ENCODE data around the gene NFX1. TPM values are rescaled to one million over a fixed set of nuclear protein-coding genes. Genes with fewer than 3 reads are reported as not detected.
A peak's percentile ranks its signal among the peaks of the same experiment; 100 is the strongest.

NFX1 gene
- total and polyA plus RNA-seq, 8 donors, result 11.3 to 46.9 (median 25.5) TPM

- intact Hi-C loops (cut with DNase I; ENCODE audit: low total_unique reads), result no loop called here
- Histone ChIP-seq H3K9me3 (no peaks in the 10 kb centered on the region), H3K36me3 (peaks cover 69 to 73% (median 72%) of the 10 kb centered on the region in 4 donors), H3K4me3 (no peak overlapping the region), H3K4me1 (peaks cover 7 to 31% (median 19%) of the 10 kb centered on the region in 4 donors), H3K27me3 (no peaks in the 10 kb centered on the region), H3K27ac (no peak overlapping the region)
- TF ChIP-seq CTCF (IDR thresholded peaks at IDR 0.05), result no peak
- TF ChIP-seq EP300 (IDR thresholded peaks at IDR 0.05), result no peak
- no peak for TF ChIP-seq POLR2A (IDR thresholded peaks at IDR 0.05)
- TF ChIP-seq POLR2AphosphoS5 (IDR thresholded peaks at IDR 0.05), result no peak
- no peak for DNase-seq
- 83 to 98% (median 93%) methylated on average over 1 of the region's 1 CpG for WGBS, 5 donors
These were observed 29.9 kb upstream of the NFX1 start for GRCh38 chr9:33260372-33260771.

- WGBS, 5 donors, result 4 to 10% (median 5%) methylated on average over 15 to 25 of the region's 25 CpGs
- DNase-seq, result peak in 1 of 2 donors; percentile 67
- peaks cover 46 to 66% (median 63%) of the 10 kb centered on the region in 4 donors for H3K36me3 ChIP-seq
- H3K27ac ChIP-seq, result peak overlapping the region; percentile 91 to 95 (median 94)
- H3K4me1 ChIP-seq, result peaks cover 19 to 48% (median 35%) of the 10 kb centered on the region in 4 donors
- TF ChIP-seq POLR2AphosphoS5 (IDR thresholded peaks at IDR 0.05) (no peak), POLR2A (IDR thresholded peaks at IDR 0.05) (no peak), CTCF (IDR thresholded peaks at IDR 0.05) (no peak), EP300 (IDR thresholded peaks at IDR 0.05) (no peak)
- H3K27me3 ChIP-seq, result no peaks in the 10 kb centered on the region
- H3K4me3 ChIP-seq, result peak overlapping the region; percentile 86 to 93 (median 88)
- intact Hi-C loops (cut with DNase I; ENCODE audit: low total_unique reads), result no loop called here
- H3K9me3 ChIP-seq, result no peaks in the 10 kb centered on the region
These were observed 26.9 kb upstream of the NFX1 start for GRCh38 chr9:33263131-33264002.

- Histone ChIP-seq H3K27ac (peak overlapping the region; percentile 91 to 95 (median 94)), H3K36me3 (peaks cover 39 to 66% (median 63%) of the 10 kb centered on the region in 4 donors), H3K4me3 (peak overlapping the region; percentile 86 to 93 (median 88)), H3K27me3 (no peaks in the 10 kb centered on the region), H3K4me1 (peaks cover 19 to 48% (median 35%) of the 10 kb centered on the region in 4 donors), H3K9me3 (no peaks in the 10 kb centered on the region)
- WGBS, 5 donors, result 0 to 1% (median 0%) methylated on average over 25 to 37 of the region's 37 CpGs
- TF ChIP-seq CTCF (IDR thresholded peaks at IDR 0.05) (no peak), EP300 (IDR thresholded peaks at IDR 0.05) (no peak), POLR2A (IDR thresholded peaks at IDR 0.05) (no peak), POLR2AphosphoS5 (IDR thresholded peaks at IDR 0.05) (no peak)
- DNase-seq, result peak; percentile 50 to 74
- intact Hi-C loops (cut with DNase I; ENCODE audit: low total_unique reads), result no loop called here
These were observed 26.3 kb upstream of the NFX1 start for GRCh38 chr9:33264003-33264472.

GRCh38 chr9:33264473-33265177 lies 25.7 kb upstream of the NFX1 start, which contains the start of the genes BAG1 and CHMP5:
Gene BAG1 (minus strand): TSS chr9:33264708.
Gene CHMP5 (plus strand): TSS chr9:33265049. CDS start chr9:33265079, 30 bp downstream.
- peak; percentile 100 for DNase-seq
- 0 to 1% (median 0%) methylated on average over 46 to 67 of the region's 67 CpGs for WGBS, 5 donors
- peak in 3 of 7 experiments; percentile 36 to 57 (median 54) for TF ChIP-seq CTCF (IDR thresholded peaks at IDR 0.05)
- TF ChIP-seq POLR2A (IDR thresholded peaks at IDR 0.05), result peak in 1 of 4 donors; percentile 25
- peak; percentile 60 to 89 (median 86) for TF ChIP-seq POLR2AphosphoS5 (IDR thresholded peaks at IDR 0.05)
- no peak for TF ChIP-seq EP300 (IDR thresholded peaks at IDR 0.05)
- Histone ChIP-seq H3K4me3 (peak within 1 kb of the TSS; percentile 86 to 93 (median 88)), H3K4me1 (peaks cover 19 to 48% (median 35%) of the 10 kb centered on the region in 4 donors), H3K36me3 (peaks cover 33 to 66% (median 63%) of the 10 kb centered on the region in 4 donors), H3K27ac (peak within 1 kb of the TSS; percentile 91 to 95 (median 94)), H3K9me3 (no peaks in the 10 kb centered on the region), H3K27me3 (no peaks in the 10 kb centered on the region)
- intact Hi-C loops (cut with DNase I; ENCODE audit: low total_unique reads), result no loop called here

Measured in stomach (tissue), 9 donors.